ENCODE results near the gene PHF11. TPM values are rescaled to one million over a fixed set of nuclear protein-coding genes. Genes with fewer than 3 reads are reported as not detected.

The PHF11 gene
- total RNA-seq, 4 donors from 2014 or later, result 26.1 to 86.5 (median 35.3) TPM

- no peak for TF ChIP-seq POLR2A (IDR thresholded peaks at IDR 0.05)
- 82% methylated on average over 7 of the region's 7 CpGs for WGBS
- Histone ChIP-seq H3K27me3 (no peaks in the 10 kb centered on the region), H3K9me3 (no peaks in the 10 kb centered on the region), H3K27ac (no peak overlapping the region), H3K4me1 (no peaks in the 10 kb centered on the region), H3K4me3 (no peak overlapping the region), H3K36me3 (peaks cover 18% of the 10 kb centered on the region)
- no peak for DNase-seq (ENCODE audit: low spot score in 2 of 2)
These were observed 38.0 kb downstream of the PHF11 start for GRCh38 chr13:49533591-49534269.

- 68% methylated on average over 7 of the region's 7 CpGs for WGBS
- H3K27me3 ChIP-seq, result no peaks in the 10 kb centered on the region
- no peak overlapping the region for H3K4me3 ChIP-seq
- DNase-seq (ENCODE audit: low spot score in 2 of 2), result no peak
- peaks cover 22% of the 10 kb centered on the region for H3K36me3 ChIP-seq
- H3K27ac ChIP-seq, result no peak overlapping the region
- TF ChIP-seq EP300 (IDR thresholded peaks at IDR 0.05), result no peak
- no peak for TF ChIP-seq POLR2AphosphoS5 (IDR thresholded peaks at IDR 0.05)
- no peak for TF ChIP-seq CTCF (IDR thresholded peaks at IDR 0.05)
- TF ChIP-seq POLR2A (IDR thresholded peaks at IDR 0.05), result no peak
- H3K9me3 ChIP-seq, result no peaks in the 10 kb centered on the region
- H3K4me1 ChIP-seq, result no peaks in the 10 kb centered on the region
These were observed 40.6 kb downstream of the PHF11 start for GRCh38 chr13:49536144-49536873.

- Histone ChIP-seq H3K27ac (no peak overlapping the region), H3K36me3 (peaks cover 36% of the 10 kb centered on the region), H3K27me3 (no peaks in the 10 kb centered on the region), H3K9me3 (no peaks in the 10 kb centered on the region), H3K4me3 (no peak overlapping the region), H3K4me1 (no peaks in the 10 kb centered on the region)
- WGBS, result 92% methylated on average over 2 of the region's 2 CpGs
- no peak for TF ChIP-seq CTCF (IDR thresholded peaks at IDR 0.05)
- no peak for TF ChIP-seq POLR2AphosphoS5 (IDR thresholded peaks at IDR 0.05)
- TF ChIP-seq POLR2A (IDR thresholded peaks at IDR 0.05), result no peak
- no peak for TF ChIP-seq EP300 (IDR thresholded peaks at IDR 0.05)
- no peak for DNase-seq (ENCODE audit: low spot score in 2 of 2)
These were observed 42.7 kb downstream of the PHF11 start for GRCh38 chr13:49538404-49538803.

GRCh38 chr13:49539313-49539712, 43.6 kb downstream of the PHF11 start:
- H3K27me3 ChIP-seq, result no peaks in the 10 kb centered on the region
- H3K9me3 ChIP-seq, result no peaks in the 10 kb centered on the region
- 71% methylated on average over 5 of the region's 5 CpGs for WGBS
- H3K36me3 ChIP-seq, result peaks cover 39% of the 10 kb centered on the region
- H3K4me3 ChIP-seq, result no peak overlapping the region
- TF ChIP-seq EP300 (IDR thresholded peaks at IDR 0.05) (no peak), POLR2AphosphoS5 (IDR thresholded peaks at IDR 0.05) (no peak), POLR2A (IDR thresholded peaks at IDR 0.05) (no peak), CTCF (IDR thresholded peaks at IDR 0.05) (no peak)
- no peak overlapping the region for H3K27ac ChIP-seq
- H3K4me1 ChIP-seq, result no peaks in the 10 kb centered on the region
- no peak for DNase-seq (ENCODE audit: low spot score in 2 of 2)

GRCh38 chr13:49539746-49540145, 44.0 kb downstream of the PHF11 start:
- no peaks in the 10 kb centered on the region for H3K9me3 ChIP-seq
- no peaks in the 10 kb centered on the region for H3K4me1 ChIP-seq
- peaks cover 39% of the 10 kb centered on the region for H3K36me3 ChIP-seq
- DNase-seq (ENCODE audit: low spot score in 2 of 2), result no peak
- no peaks in the 10 kb centered on the region for H3K27me3 ChIP-seq
- no peak overlapping the region for H3K4me3 ChIP-seq
- no peak for TF ChIP-seq CTCF (IDR thresholded peaks at IDR 0.05)
- TF ChIP-seq POLR2AphosphoS5 (IDR thresholded peaks at IDR 0.05), result no peak
- TF ChIP-seq EP300 (IDR thresholded peaks at IDR 0.05), result no peak
- no peak for TF ChIP-seq POLR2A (IDR thresholded peaks at IDR 0.05)
- H3K27ac ChIP-seq, result no peak overlapping the region
- 90% methylated on average over 3 of the region's 3 CpGs for WGBS

All from suprapubic skin (tissue), 4 donors.